PC-3 (cell line): ENCODE data around the gene GALNT15. TPM values are rescaled to one million over a fixed set of nuclear protein-coding genes. Genes with fewer than 3 reads are reported as not detected.
A peak's percentile ranks its signal among the peaks of the same experiment; 100 is the strongest.

ENCODE experiments used
- ATAC-seq: fragments of 200-7000 bp; cut with Tn5 transposase; 2 replicates; pipeline ENCODE4 v1.9.1; 2020; ENCODE audit warnings: mild to moderate bottlenecking, moderate library complexity
- BruUV-seq: library from RNA; stranded (reverse); fragments of 400-500 nt; replicated peaks from 2 replicates; lab custom pipeline; 2021; lab: Mats Ljungman, UMichigan
- CTCF ChIA-PET: fragments of 300-600 bp; sonication (Branson Sonifier 250); formaldehyde crosslinking; loops from one replicate; lab custom pipeline; 2022; ENCODE audit warnings: antibody characterized with exemption; lab: Charles Lee
- POLR2A ChIA-PET: fragments of 300-600 bp; sonication (Branson Sonifier 250); formaldehyde crosslinking; loops from one replicate; lab custom pipeline; 2022; ENCODE audit warnings: antibody characterized with exemption; ENCODE audit not compliant: unreplicated experiment; lab: Charles Lee
- DNase-seq: peaks from one replicate; pipeline ENCODE4 v3.0.0-alpha.2; 2015
- H2AFZ ChIP-seq: fragments of 300-600 bp; sonication (generic); 2 replicates; pipeline ENCODE4 v1.6.0; 2016; ENCODE audit warnings: antibody characterized with exemption, low read length
- H3F3A ChIP-seq: fragments of 300-600 bp; sonication (generic); one replicate; pipeline ENCODE4 v1.6.0; 2017; ENCODE audit warnings: antibody characterized with exemption, low read length, control low read depth, mild to moderate bottlenecking; ENCODE audit not compliant: unreplicated experiment
- H3K27ac ChIP-seq: fragments of 300-600 bp; sonication (generic); 2 replicates; pipeline ENCODE4 v1.5.1; 2016; ENCODE audit warnings: mild to moderate bottlenecking, low read length
- H3K27me3 ChIP-seq: fragments of 300-600 bp; sonication (generic); 2 replicates; pipeline ENCODE4 v1.6.1; 2016; ENCODE audit warnings: low read length, mixed read lengths
- H3K36me3 ChIP-seq: fragments of 300-600 bp; sonication (generic); 2 replicates; pipeline ENCODE4 v1.6.1; 2016; ENCODE audit warnings: low read depth, mixed run types, low read length, mixed read lengths
- H3K4me1 ChIP-seq: fragments of 300-600 bp; sonication (generic); 2 replicates; pipeline ENCODE4 v1.5.1; 2016; ENCODE audit warnings: low read length; ENCODE audit not compliant: insufficient read depth
- H3K4me2 ChIP-seq: fragments of 300-600 bp; sonication (generic); 2 replicates; pipeline ENCODE4 v1.6.0; 2016; ENCODE audit warnings: low read length
- H3K4me3 ChIP-seq: fragments of 300-600 bp; sonication (generic); 2 replicates; pipeline ENCODE4 v1.5.1; 2016; ENCODE audit warnings: mild to moderate bottlenecking, low read length, mixed read lengths
- H3K79me2 ChIP-seq: fragments of 300-600 bp; sonication (generic); 2 replicates; pipeline ENCODE4 v1.6.1; 2017; ENCODE audit warnings: low read length, mixed read lengths
- H3K9ac ChIP-seq: fragments of 300-600 bp; sonication (generic); 2 replicates; pipeline ENCODE4 v1.6.0; 2016; ENCODE audit warnings: mild to moderate bottlenecking, low read length
- H3K9me2 ChIP-seq: fragments of 300-600 bp; sonication (generic); replicated peaks from 2 replicates; pipeline ENCODE4 v1.6.1; 2016; ENCODE audit warnings: mixed run types, low read length, mixed read lengths
- H3K9me3 ChIP-seq: fragments of 300-600 bp; sonication (generic); 2 replicates; pipeline ENCODE4 v1.6.1; 2016; ENCODE audit warnings: low read length, mixed read lengths
- H4K20me1 ChIP-seq: fragments of 300-600 bp; sonication (generic); 2 replicates; pipeline ENCODE4 v1.6.1; 2016; ENCODE audit warnings: low read length, mixed read lengths
- EZH2 ChIP-seq: fragments of 300-600 bp; sonication (generic); IDR thresholded peaks from one replicate; pipeline ENCODE4 v1.6.1; 2017; ENCODE audit warnings: antibody characterized with exemption, mild to moderate bottlenecking, low read length; ENCODE audit not compliant: unreplicated experiment
- EZH2phosphoT487 ChIP-seq: fragments of 300-600 bp; sonication (generic); IDR thresholded peaks from 2 replicates; pipeline ENCODE4 v1.6.1; 2018; ENCODE audit warnings: mild to moderate bottlenecking, antibody characterized with exemption, low read length, borderline replicate concordance
- intact Hi-C: fragments of 100-400 bp; cut with micrococcal nuclease; formaldehyde crosslinking; loops from 2 replicates; pipeline ENCODE4 v1.9.0; 2023
- total RNA-seq: library from RNA; depleted of rRNA; stranded (reverse); fragments of >200 nt; gene quantifications from 2 replicates; pipeline ENCODE4 v1.2.3, GENCODE V29; 2014
- TF ChIP-seq, protein P1 (sequence below): fragments of 300-600 bp; sonication (generic); conservative IDR thresholded peaks from 2 replicates; pipeline ENCODE4 v1.5.1; 2017; ENCODE audit warnings: antibody characterized with exemption, low read depth, mild to moderate bottlenecking, low read length

The GALNT15 gene
- total RNA-seq, 1 experiment from 2014 or later = not detected

- Histone ChIP-seq H4K20me1 (no peaks in the 10 kb centered on the region), H3K9me2 (no peaks in the 10 kb centered on the region), H3K4me2 (no peak overlapping the region), H3F3A (no peaks in the 10 kb centered on the region), H3K9ac (no peak overlapping the region), H2AFZ (no peak overlapping the region), H3K36me3 (no peaks in the 10 kb centered on the region), H3K27me3 (no peaks in the 10 kb centered on the region), H3K9me3 (no peaks in the 10 kb centered on the region), H3K79me2 (no peaks in the 10 kb centered on the region), H3K4me3 (no peak overlapping the region), H3K27ac (no peak overlapping the region), H3K4me1 (peaks cover under 1% of the 10 kb centered on the region)
- no peak for DNase-seq
- TF ChIP-seq EZH2phosphoT487 (no peak), EZH2 (no peak)
- TF ChIP-seq, protein P1, sequence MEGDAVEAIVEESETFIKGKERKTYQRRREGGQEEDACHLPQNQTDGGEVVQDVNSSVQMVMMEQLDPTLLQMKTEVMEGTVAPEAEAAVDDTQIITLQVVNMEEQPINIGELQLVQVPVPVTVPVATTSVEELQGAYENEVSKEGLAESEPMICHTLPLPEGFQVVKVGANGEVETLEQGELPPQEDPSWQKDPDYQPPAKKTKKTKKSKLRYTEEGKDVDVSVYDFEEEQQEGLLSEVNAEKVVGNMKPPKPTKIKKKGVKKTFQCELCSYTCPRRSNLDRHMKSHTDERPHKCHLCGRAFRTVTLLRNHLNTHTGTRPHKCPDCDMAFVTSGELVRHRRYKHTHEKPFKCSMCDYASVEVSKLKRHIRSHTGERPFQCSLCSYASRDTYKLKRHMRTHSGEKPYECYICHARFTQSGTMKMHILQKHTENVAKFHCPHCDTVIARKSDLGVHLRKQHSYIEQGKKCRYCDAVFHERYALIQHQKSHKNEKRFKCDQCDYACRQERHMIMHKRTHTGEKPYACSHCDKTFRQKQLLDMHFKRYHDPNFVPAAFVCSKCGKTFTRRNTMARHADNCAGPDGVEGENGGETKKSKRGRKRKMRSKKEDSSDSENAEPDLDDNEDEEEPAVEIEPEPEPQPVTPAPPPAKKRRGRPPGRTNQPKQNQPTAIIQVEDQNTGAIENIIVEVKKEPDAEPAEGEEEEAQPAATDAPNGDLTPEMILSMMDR = no peak
- ChIA-PET POLR2A (interaction anchor here (0.9 kb wide), 1 partner anchor 86 kb away, joined by 6 read pairs; no protein-coding TSS in a partner anchor), CTCF (no interaction called here)
- no peak for ATAC-seq
- intact Hi-C loops = loop anchor here (10.0 kb wide), 1 partner anchor 331 kb away; no protein-coding TSS in a partner anchor
- BruUV-seq = no TSS peak
Observed at GRCh38 chr3:16146015-16146730, 28.3 kb upstream of the GALNT15 start.

- TF ChIP-seq, protein P1 = no peak
- no peak for TF ChIP-seq EZH2phosphoT487
- no peak for TF ChIP-seq EZH2
- peak; percentile 86 for ATAC-seq
- Histone ChIP-seq H3K4me1 (no peaks in the 10 kb centered on the region), H2AFZ (no peak overlapping the region), H3K27ac (no peak overlapping the region), H4K20me1 (no peaks in the 10 kb centered on the region), H3K9me2 (no peaks in the 10 kb centered on the region), H3K4me2 (no peak overlapping the region), H3F3A (no peaks in the 10 kb centered on the region), H3K4me3 (no peak overlapping the region), H3K27me3 (no peaks in the 10 kb centered on the region), H3K9ac (no peak overlapping the region), H3K9me3 (no peaks in the 10 kb centered on the region), H3K36me3 (no peaks in the 10 kb centered on the region), H3K79me2 (no peaks in the 10 kb centered on the region)
- peak; percentile 48 for DNase-seq
- BruUV-seq = no TSS peak
- ChIA-PET CTCF (interaction anchor here (0.6 kb wide), 1 partner anchor 164 kb away, joined by 4 read pairs; no protein-coding TSS in a partner anchor), POLR2A (interaction anchor here (0.9 kb wide), 1 partner anchor 87 kb away, joined by 6 read pairs; no protein-coding TSS in a partner anchor)
- intact Hi-C loops = loop anchor here (10.0 kb wide), 1 partner anchor 333 kb away; no protein-coding TSS in a partner anchor
Observed at GRCh38 chr3:16147220-16147994, 27.1 kb upstream of the GALNT15 start.
